Breast epithelium (tissue), 4 donors: ENCODE results near the gene RGS7. TPM values are rescaled to one million over a fixed set of nuclear protein-coding genes. Genes with fewer than 3 reads are reported as not detected.

Experiments
- DNase-seq, 2 donors: peaks; one replicate each; pipeline ENCODE4 v3.0.0-alpha.2; 2019; ENCODE audit warnings: low spot score in 2 of 2
- H3K27ac ChIP-seq, 2 donors: fragments of 200-600 bp; sonication (generic) in 1 of 2; one replicate each; pipeline ENCODE4 v1.5.1; 2016 to 2019; ENCODE audit warnings: mild to moderate bottlenecking in 1 of 2
- H3K27me3 ChIP-seq, 2 donors: fragments of 200-600 bp; sonication (generic) in 1 of 2; one replicate each; pipeline versions ENCODE4 v1.5.1 to v1.6.0; 2017 to 2019; ENCODE audit warnings: control low read depth in 1 of 2, mild to moderate bottlenecking in 1 of 2
- H3K36me3 ChIP-seq: fragments of 200-600 bp; one replicate; pipeline ENCODE4 v1.5.1; 2019
- H3K4me1 ChIP-seq, 2 donors: fragments of 200-600 bp; sonication (generic); one replicate each; pipeline ENCODE4 v1.5.1; 2016 to 2019; ENCODE audit warnings: control low read depth in 1 of 2
- H3K4me3 ChIP-seq, 3 donors: fragments of 200-600 bp; sonication (generic); 1 replicate in 2 of 3; 2 replicates in 1 of 3; pipeline ENCODE4 v1.5.1; 2016 to 2019; ENCODE audit warnings: mild to moderate bottlenecking in 3 of 3, moderate library complexity in 2 of 3
- H3K9me3 ChIP-seq, 2 donors: fragments of 200-600 bp; sonication (generic) in 1 of 2; one replicate each; pipeline ENCODE4 v1.5.1; 2016 to 2019; ENCODE audit warnings: control low read depth in 1 of 2
- POLR2A ChIP-seq: fragments of 450-650 bp; IDR thresholded peaks from one replicate; pipeline ENCODE4 v1.6.1; 2016; ENCODE audit warnings: antibody characterized with exemption, mild to moderate bottlenecking, moderate library complexity
- POLR2AphosphoS5 ChIP-seq, 3 donors: sonication (generic); formaldehyde crosslinking; IDR thresholded peaks; one replicate each; pipeline ENCODE4 v1.6.1; 2017; ENCODE audit warnings: antibody characterized with exemption in 3 of 3
- intact Hi-C: fragments of 100-400 bp; cut with DNase I; formaldehyde crosslinking; loops from one replicate; pipeline ENCODE4 v1.15.1; 2023; ENCODE audit warnings: low total_unique reads
- total RNA-seq, 3 donors: library from RNA; depleted of rRNA; stranded (reverse); fragments of >200 nt; gene quantifications; one replicate each; pipeline ENCODE4 v1.1.0, GENCODE V29; 2016
- TF ChIP-seq, protein P1 (sequence below), 3 donors: fragments of 450-650 bp; IDR thresholded peaks; one replicate each; pipeline ENCODE4 v1.5.1; 2016 to 2017; ENCODE audit warnings: antibody characterized with exemption in 3 of 3, mild to moderate bottlenecking in 3 of 3, moderate library complexity in 3 of 3

RGS7 gene
- total RNA-seq, 3 donors from 2014 or later: 0.16 TPM; not detected in 2

DNA sequence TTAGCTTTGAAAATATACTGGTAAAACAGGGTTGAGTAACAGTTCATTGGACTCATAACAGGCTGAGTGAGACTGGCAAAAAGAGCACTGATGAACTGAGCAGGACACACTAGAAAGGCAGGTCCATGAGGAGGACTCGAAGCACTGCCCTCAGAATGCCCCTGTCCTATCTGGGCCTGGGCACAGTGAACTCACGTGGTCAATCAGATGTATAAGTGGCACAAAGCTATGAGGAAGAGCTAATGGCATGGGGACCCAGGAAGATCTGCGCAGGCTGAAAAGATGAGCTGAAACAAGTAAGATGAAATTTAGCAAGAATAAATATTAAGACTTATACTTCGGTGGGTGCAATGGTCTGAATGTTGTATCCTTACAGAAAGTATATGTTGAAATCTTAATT is 9.2 kb upstream of the RGS7 start:
- no peak for DNase-seq
- Histone ChIP-seq H3K27ac (no peak overlapping the region), H3K9me3 (no peaks in the 10 kb centered on the region), H3K27me3 (no peaks in the 10 kb centered on the region), H3K4me1 (no peaks in the 10 kb centered on the region), H3K36me3 (no peaks in the 10 kb centered on the region), H3K4me3 (no peak overlapping the region)
- intact Hi-C loops: no loop called here
- TF ChIP-seq POLR2A (no peak), POLR2AphosphoS5 (IDR thresholded peaks at IDR 0.05) (no peak)
- TF ChIP-seq, protein P1, sequence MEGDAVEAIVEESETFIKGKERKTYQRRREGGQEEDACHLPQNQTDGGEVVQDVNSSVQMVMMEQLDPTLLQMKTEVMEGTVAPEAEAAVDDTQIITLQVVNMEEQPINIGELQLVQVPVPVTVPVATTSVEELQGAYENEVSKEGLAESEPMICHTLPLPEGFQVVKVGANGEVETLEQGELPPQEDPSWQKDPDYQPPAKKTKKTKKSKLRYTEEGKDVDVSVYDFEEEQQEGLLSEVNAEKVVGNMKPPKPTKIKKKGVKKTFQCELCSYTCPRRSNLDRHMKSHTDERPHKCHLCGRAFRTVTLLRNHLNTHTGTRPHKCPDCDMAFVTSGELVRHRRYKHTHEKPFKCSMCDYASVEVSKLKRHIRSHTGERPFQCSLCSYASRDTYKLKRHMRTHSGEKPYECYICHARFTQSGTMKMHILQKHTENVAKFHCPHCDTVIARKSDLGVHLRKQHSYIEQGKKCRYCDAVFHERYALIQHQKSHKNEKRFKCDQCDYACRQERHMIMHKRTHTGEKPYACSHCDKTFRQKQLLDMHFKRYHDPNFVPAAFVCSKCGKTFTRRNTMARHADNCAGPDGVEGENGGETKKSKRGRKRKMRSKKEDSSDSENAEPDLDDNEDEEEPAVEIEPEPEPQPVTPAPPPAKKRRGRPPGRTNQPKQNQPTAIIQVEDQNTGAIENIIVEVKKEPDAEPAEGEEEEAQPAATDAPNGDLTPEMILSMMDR (IDR thresholded peaks at IDR 0.05): no peak

DNA sequence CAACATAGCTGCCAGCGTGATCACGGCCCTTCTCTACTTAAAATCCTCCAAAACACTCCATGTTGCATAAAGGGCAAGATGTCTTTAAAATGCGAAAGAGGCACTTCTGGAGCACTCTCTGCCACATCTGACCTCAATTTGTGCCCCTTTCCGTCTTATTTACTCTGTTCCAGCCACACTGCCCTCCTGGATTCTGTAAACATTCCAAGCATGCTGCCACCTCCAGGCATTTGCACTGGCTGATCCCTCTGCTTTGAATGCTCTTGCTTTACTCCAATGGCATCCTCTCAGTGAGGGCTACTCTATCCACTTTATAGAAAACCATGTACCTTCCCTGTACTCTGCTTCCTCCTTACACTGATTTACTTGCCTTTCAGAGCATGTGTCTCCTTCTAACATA is 5.3 kb upstream of the RGS7 start:
- TF ChIP-seq POLR2AphosphoS5 (IDR thresholded peaks at IDR 0.05): no peak
- TF ChIP-seq, protein P1 (IDR thresholded peaks at IDR 0.05): no peak
- no peak for TF ChIP-seq POLR2A
- intact Hi-C loops: no loop called here
- Histone ChIP-seq H3K27me3 (peaks cover 0 to 9% of the 10 kb centered on the region in 2 donors), H3K4me3 (no peak overlapping the region), H3K9me3 (no peaks in the 10 kb centered on the region), H3K36me3 (no peaks in the 10 kb centered on the region), H3K27ac (no peak overlapping the region), H3K4me1 (no peaks in the 10 kb centered on the region)
- DNase-seq: no peak

DNA sequence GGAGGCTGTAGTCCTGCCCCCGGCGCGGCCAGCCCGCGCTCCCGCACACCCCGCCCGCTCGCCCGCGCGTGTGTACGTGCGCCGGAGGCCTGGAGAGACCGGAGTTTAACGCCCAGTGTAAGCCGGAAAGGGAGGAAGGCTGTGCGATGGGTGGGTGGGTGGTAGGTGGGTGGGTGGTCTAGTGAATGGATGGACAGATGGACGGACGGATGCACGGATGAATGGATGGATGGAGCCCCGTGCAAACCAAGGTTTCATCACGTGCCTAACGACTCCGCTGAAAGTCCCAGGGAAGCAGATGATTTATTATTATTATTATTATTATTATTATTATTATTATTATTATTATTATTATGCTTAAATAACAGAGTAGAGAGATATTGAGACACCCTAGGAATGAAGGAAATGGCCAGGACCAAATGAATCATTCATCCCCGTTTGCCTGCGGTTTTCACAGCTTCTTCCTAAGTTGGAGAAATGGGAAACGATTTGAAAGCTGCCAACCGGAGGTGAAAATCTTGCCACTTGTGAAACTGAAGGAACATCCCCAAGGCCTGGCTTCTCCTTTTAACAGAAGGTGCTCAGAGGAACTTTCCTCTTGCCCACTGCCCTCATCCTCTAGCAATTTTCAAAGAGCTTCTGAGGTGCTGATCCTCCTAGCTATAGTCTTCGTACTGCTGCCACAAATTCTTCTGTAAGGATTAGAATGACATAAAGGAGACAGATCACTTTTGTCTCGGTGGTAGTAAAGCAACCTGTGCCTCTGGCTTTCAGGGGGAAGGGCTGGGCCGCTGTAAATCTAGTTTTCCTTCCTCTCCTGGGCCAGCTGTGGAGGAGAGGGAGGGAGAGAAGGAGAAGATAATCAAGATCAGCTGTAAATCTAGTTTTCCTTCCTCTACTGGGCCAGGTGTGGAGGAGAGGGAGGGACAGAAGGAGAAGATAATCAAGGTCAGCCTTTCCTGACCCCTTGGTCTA is 648 bp upstream of the RGS7 start:
- intact Hi-C loops: no loop called here
- TF ChIP-seq POLR2AphosphoS5 (IDR thresholded peaks at IDR 0.05): no peak
- no peak for TF ChIP-seq POLR2A
- TF ChIP-seq, protein P1 (IDR thresholded peaks at IDR 0.05): no peak
- DNase-seq: no peak
- no peaks in the 10 kb centered on the region for H3K36me3 ChIP-seq
- no peaks in the 10 kb centered on the region for H3K4me1 ChIP-seq
- no peak overlapping the region for H3K27ac ChIP-seq
- H3K27me3 ChIP-seq: peaks cover 0 to 13% of the 10 kb centered on the region in 2 donors
- no peaks in the 10 kb centered on the region for H3K9me3 ChIP-seq
- H3K4me3 ChIP-seq: peak overlapping the region; percentile 47 to 62 (median 59)

DNA sequence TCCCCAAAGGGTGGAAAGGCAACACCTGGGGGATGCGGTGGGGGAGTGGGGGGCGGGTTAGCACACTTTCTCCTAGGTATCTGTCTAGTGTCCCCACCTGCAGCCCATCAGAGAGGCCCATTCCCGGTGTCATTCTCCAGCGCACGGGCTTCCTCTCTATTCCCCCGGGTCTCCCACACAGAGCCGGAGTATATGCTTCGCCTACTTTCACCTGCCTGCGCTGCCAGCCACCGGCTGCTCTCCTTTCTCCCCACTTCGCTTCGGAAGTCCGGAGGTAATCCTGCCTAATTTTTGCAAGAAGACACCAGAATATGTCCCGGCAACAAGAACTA is 852 bp downstream of the RGS7 start:
- peaks cover 0 to 13% of the 10 kb centered on the region in 2 donors for H3K27me3 ChIP-seq
- DNase-seq: no peak
- H3K36me3 ChIP-seq: no peaks in the 10 kb centered on the region
- TF ChIP-seq POLR2AphosphoS5 (IDR thresholded peaks at IDR 0.05) (no peak), POLR2A (no peak)
- TF ChIP-seq, protein P1 (IDR thresholded peaks at IDR 0.05): no peak
- H3K9me3 ChIP-seq: no peaks in the 10 kb centered on the region
- H3K27ac ChIP-seq: no peak overlapping the region
- intact Hi-C loops: no loop called here
- peak overlapping the region in 2 of 3 donors; percentile 59 to 62 for H3K4me3 ChIP-seq
- no peaks in the 10 kb centered on the region for H3K4me1 ChIP-seq

DNA sequence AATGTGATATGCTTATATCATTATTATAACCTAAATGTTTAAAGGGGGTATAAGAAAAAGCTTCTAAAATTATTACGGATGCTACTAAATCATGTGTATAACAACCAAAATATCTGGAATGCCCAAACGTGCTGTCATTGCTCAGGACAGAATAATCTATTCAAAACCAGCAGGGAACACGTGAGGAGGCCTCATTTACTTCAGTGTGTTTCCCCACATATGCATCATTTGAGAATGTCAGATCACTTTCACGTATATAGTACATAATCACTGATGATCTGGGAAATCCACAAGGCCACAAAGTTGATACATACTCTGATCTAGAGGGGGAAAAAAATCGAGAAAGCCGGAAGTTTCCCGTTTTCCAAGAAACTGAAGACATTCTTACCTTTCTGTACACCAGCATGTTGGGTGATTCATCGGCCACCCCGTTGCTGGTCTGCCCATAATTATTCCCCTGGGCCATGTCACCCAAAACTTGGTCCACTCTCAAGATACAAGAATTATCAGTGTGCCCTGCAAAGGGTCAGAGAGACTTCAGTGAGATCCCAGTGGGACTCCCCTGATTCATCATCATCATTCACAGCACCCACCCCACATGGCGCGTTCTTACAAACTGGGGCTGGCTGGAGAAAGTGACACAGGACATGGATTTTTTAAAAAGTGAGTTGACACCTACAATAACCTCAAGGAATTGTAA is 1.5 kb downstream of the RGS7 start:
- Histone ChIP-seq H3K27me3 (peaks cover 0 to 13% of the 10 kb centered on the region in 2 donors), H3K27ac (no peak overlapping the region), H3K4me1 (no peaks in the 10 kb centered on the region), H3K9me3 (no peaks in the 10 kb centered on the region), H3K36me3 (no peaks in the 10 kb centered on the region), H3K4me3 (no peak overlapping the region)
- DNase-seq: no peak
- intact Hi-C loops: no loop called here
- TF ChIP-seq, protein P1 (IDR thresholded peaks at IDR 0.05): no peak
- TF ChIP-seq POLR2AphosphoS5 (IDR thresholded peaks at IDR 0.05): no peak
